CD4-positive, alpha-beta T cell treated with Interleukin-4 for 1 hour (primary cell): Measurements from ENCODE around the gene BCL6.

Source experiments
- DNase-seq, 2 donors: peaks; one replicate each; pipeline ENCODE4 v3.0.0-alpha.2; 2020 to 2022

The BCL6 gene

GRCh38 chr3:187738331-187739093 is 6.8 kb downstream of the BCL6 start:
- DNase-seq, result peak; percentile 76 to 80

GRCh38 chr3:187738071-187738330 is 7.3 kb downstream of the BCL6 start:
- DNase-seq, result no peak

- DNase-seq, result peak; percentile 47 to 61
Observed at GRCh38 chr3:187737368-187738070, 7.7 kb downstream of the BCL6 start.

- no peak for DNase-seq
Observed at GRCh38 chr3:187737006-187737367, 8.3 kb downstream of the BCL6 start.

- peak in 1 of 2 donors; percentile 40 for DNase-seq
Observed at GRCh38 chr3:187736418-187736871, 8.8 kb downstream of the BCL6 start.

GRCh38 chr3:187735837-187736236 is 9.4 kb downstream of the BCL6 start:
- no peak for DNase-seq

GRCh38 chr3:187735383-187735782 is 9.9 kb downstream of the BCL6 start:
- no peak for DNase-seq

- DNase-seq, result no peak
Observed at GRCh38 chr3:187734841-187735240, 10.4 kb downstream of the BCL6 start.

- no peak for DNase-seq
Observed at GRCh38 chr3:187733371-187733770, 11.9 kb downstream of the BCL6 start.

GRCh38 chr3:187729598-187729997 is 15.7 kb downstream of the BCL6 start:
- no peak for DNase-seq

GRCh38 chr3:187728940-187729583 is 16.2 kb downstream of the BCL6 start:
- no peak for DNase-seq

GRCh38 chr3:187728248-187728647 is 17.0 kb downstream of the BCL6 start:
- no peak for DNase-seq

GRCh38 chr3:187726564-187726963 is 18.7 kb downstream of the BCL6 start:
- no peak for DNase-seq

GRCh38 chr3:187725653-187726370 is 19.5 kb downstream of the BCL6 start:
- DNase-seq, result no peak

- no peak for DNase-seq
Observed at GRCh38 chr3:187725224-187725623, 20.0 kb downstream of the BCL6 start.

- no peak for DNase-seq
Observed at GRCh38 chr3:187722206-187722612, 23.1 kb downstream of the BCL6 start.

GRCh38 chr3:187721055-187721454 is 24.2 kb downstream of the BCL6 start:
- DNase-seq, result no peak

- no peak for DNase-seq
Observed at GRCh38 chr3:187720337-187720670, 25.0 kb downstream of the BCL6 start.

GRCh38 chr3:187719628-187720336 is 25.5 kb downstream of the BCL6 start:
- DNase-seq, result no peak

GRCh38 chr3:187718802-187719201 is 26.5 kb downstream of the BCL6 start:
- DNase-seq, result no peak

GRCh38 chr3:187717572-187717971 is 27.7 kb downstream of the BCL6 start:
- DNase-seq, result no peak

GRCh38 chr3:187714404-187714979 is 30.8 kb downstream of the BCL6 start:
- DNase-seq, result peak; percentile 71 to 82

- DNase-seq, result peak; percentile 22 to 72
Observed at GRCh38 chr3:187713504-187713903, 31.8 kb downstream of the BCL6 start.
